Lung (tissue), 12 donors: Measurements from ENCODE around the gene TMEM231. TPM values are rescaled to one million over a fixed set of nuclear protein-coding genes. Genes with fewer than 3 reads are reported as not detected.
A peak's percentile ranks its signal among the peaks of the same experiment; 100 is the strongest.

Source experiments
- ATAC-seq: fragments of 200-7000 bp; cut with Tn5 transposase; one replicate; pipeline ENCODE4 v1.9.1; 2020; ENCODE audit warnings: moderate number of reproducible peaks; ENCODE audit not compliant: insufficient read depth, low FRiP score
- DNase-seq, 3 donors: peaks; one replicate each; pipeline ENCODE4 v3.0.0-alpha.2; 2013 to 2017
- H3K27ac ChIP-seq, 2 donors: one replicate each; pipeline ENCODE4 v1.5.1; 2013; ENCODE audit warnings: mild to moderate bottlenecking in 2 of 2, moderate library complexity in 2 of 2, control low read depth in 1 of 2, inconsistent platforms in 1 of 2, low read depth in 1 of 2, low read length in 1 of 2
- H3K27me3 ChIP-seq, 3 donors: one replicate each; pipeline ENCODE4 v1.5.1; 2013; ENCODE audit warnings: low read length in 2 of 3; ENCODE audit not compliant: control insufficient read depth in 3 of 3, insufficient read depth in 3 of 3
- H3K36me3 ChIP-seq, 4 donors: one replicate each; pipeline ENCODE4 v1.5.1; 2013; ENCODE audit warnings: low read length in 4 of 4, mild to moderate bottlenecking in 1 of 4, moderate library complexity in 1 of 4; ENCODE audit not compliant: control insufficient read depth in 4 of 4, insufficient read depth in 4 of 4
- H3K4me1 ChIP-seq, 5 donors: one replicate each; pipeline ENCODE4 v1.5.1; 2013; ENCODE audit warnings: low read length in 5 of 5, mild to moderate bottlenecking in 2 of 5, moderate library complexity in 1 of 5; ENCODE audit not compliant: control insufficient read depth in 5 of 5, insufficient read depth in 5 of 5
- H3K4me3 ChIP-seq: one replicate; pipeline ENCODE4 v1.5.1; 2013; ENCODE audit warnings: mild to moderate bottlenecking, control low read depth, moderate library complexity
- H3K9ac ChIP-seq, 2 donors: one replicate each; pipeline ENCODE4 v1.5.1; 2013; ENCODE audit warnings: low read length in 2 of 2, control low read depth in 1 of 2; ENCODE audit not compliant: insufficient read depth in 1 of 2
- H3K9me3 ChIP-seq, 4 donors: one replicate each; pipeline ENCODE4 v1.5.1; 2013; ENCODE audit warnings: low read length in 3 of 4, mild to moderate bottlenecking in 1 of 4, moderate library complexity in 1 of 4; ENCODE audit not compliant: control insufficient read depth in 4 of 4, insufficient read depth in 3 of 4
- CTCF ChIP-seq: IDR thresholded peaks from 2 replicates; pipeline ENCODE4 v1.5.1; 2012; ENCODE audit warnings: mild to moderate bottlenecking; ENCODE audit errors: control extremely low read depth, extremely low read depth
- WGBS, 2 donors: extraction: QIAGEN DNeasy Blood & Tissue Kit; methylation state at CpG; one replicate each; pipeline ENCODE4 v1.1.7; 2013; 5-methylcytosine and 5-hydroxymethylcytosine counted together
- polyA plus RNA-seq, 2 donors: library from polyadenylated mRNA; stranded (reverse); fragments of 200-250 nt; gene quantifications; one replicate each; pipeline ENCODE4 v1.2.1, GENCODE V29; 2013
- total RNA-seq, 2 donors: library from RNA; depleted of rRNA in 1 of 2; stranded (reverse); fragments of >200 nt in 1 of 2; gene quantifications; one replicate each; pipeline ENCODE4 v1.2.1, GENCODE V29; 2014 to 2021
- donor health status: control.
- donor health status: control.
- donor health status: Bipolar disorder and iron deficiency.
- donor health status: healthy.
- donor health status: DM: yes; HTN: yes; CAD: no.

Gene TMEM231
- total and polyA plus RNA-seq, 4 donors, result 9.3 to 88.5 (median 35.2) TPM

DNA sequence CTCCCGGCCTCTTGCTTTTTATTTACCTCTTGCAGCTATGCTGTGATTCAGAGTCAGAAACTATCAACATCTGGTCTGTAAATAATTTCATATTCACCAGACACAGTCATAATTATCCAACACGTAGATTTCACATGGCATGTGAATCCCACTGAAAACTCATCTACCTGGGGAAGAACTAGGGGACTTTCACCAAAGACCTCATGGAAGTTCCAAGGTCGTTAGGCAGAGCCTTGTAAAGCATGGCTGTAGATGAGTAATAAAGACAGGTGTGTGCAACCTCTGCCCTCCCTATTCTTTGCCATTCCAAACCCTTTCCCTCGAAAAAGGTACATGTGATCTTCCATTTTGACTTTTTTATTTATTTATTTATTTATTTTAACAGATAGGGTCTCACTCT lies 18.3 kb downstream of the TMEM231 start:
- ATAC-seq (no peak), DNase-seq (no peak)
- H3K9me3 ChIP-seq, result no peaks in the 10 kb centered on the region
- 91 to 97% methylated on average over 4 of the region's 4 CpGs for WGBS, 2 donors
- H3K27me3 ChIP-seq, result no peaks in the 10 kb centered on the region
- peaks cover 0 to 2% (median under 1%) of the 10 kb centered on the region in 4 donors for H3K36me3 ChIP-seq
- no peak overlapping the region for H3K9ac ChIP-seq
- H3K4me3 ChIP-seq, result no peak overlapping the region
- no peak for TF ChIP-seq CTCF
- H3K4me1 ChIP-seq, result no peaks in the 10 kb centered on the region
- no peak overlapping the region for H3K27ac ChIP-seq

DNA sequence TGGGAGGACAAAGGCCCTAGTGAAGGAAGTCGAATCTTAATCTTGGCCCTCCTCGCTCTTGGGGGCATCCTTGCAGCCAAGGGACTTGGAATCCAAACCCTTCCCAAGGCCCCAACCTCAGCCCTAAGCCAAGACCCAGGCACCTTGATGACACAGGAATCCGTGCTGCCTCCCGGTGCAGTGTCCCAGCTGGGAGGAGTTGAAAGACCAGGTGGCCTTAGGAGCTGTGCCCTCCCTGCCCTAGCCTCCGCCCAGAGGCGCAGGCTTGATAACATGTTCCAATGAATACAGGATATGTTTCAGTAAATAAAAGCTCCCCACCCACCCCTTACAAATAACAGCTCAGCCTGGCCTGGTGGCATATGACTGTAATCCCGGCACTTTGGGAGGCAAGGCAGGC lies 20.2 kb downstream of the TMEM231 start, which contains the start of gene CHST5:
TSS of gene CHST5 (minus strand) at position 208 of the 400 bp plus-strand sequence. CDS start 5,724 bp downstream, outside the sequence.
- Histone ChIP-seq H3K4me1 (no peaks in the 10 kb centered on the region), H3K36me3 (no peaks in the 10 kb centered on the region), H3K27ac (no peak within 1 kb of the TSS), H3K4me3 (no peak within 1 kb of the TSS), H3K9ac (peak within 1 kb of the TSS in 1 of 2 donors; percentile 37), H3K27me3 (no peaks in the 10 kb centered on the region), H3K9me3 (no peaks in the 10 kb centered on the region)
- ATAC-seq (no peak), DNase-seq (no peak)
- 83 to 87% methylated on average over 7 of the region's 7 CpGs for WGBS, 2 donors
- TF ChIP-seq CTCF, result no peak

DNA sequence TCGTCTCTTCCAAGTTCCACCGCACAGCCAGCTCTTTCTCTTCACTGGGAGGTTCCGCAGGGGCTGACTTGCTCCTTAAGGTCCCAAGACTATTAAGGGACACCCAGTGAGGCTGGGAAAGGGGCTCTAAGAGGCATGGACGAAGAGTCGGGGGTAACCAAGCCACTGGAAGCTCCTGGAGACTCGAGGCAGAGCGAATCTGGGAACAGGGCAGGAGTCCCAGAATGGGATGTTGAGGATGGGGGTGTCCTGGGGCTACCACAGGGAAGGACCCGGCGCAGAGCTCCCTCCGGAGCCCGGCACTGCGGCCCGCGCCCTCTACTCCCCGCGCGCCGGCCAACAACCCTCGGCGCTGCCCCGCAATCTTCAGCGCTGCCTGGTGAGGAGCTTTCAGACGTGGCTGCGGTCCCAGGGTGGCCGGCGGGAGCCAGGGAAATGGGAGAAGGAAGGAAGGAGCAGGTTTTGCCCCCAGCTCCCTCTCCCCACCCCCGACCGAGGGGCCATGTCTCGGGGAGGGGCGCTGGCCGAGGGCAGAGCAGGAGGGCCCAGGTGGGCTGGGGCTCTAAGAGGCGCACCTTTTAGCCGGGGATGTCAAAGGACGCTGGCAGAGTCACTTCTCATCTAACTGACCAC lies 20.7 kb downstream of the TMEM231 start:
- WGBS, 2 donors, result 73 to 77% methylated on average over 34 of the region's 34 CpGs
- ATAC-seq, result no peak
- no peak for TF ChIP-seq CTCF

More for the DNA sequence above, 20.7 kb downstream of the TMEM231 start:
- no peaks in the 10 kb centered on the region for H3K4me1 ChIP-seq
- H3K36me3 ChIP-seq, result no peaks in the 10 kb centered on the region
- H3K27me3 ChIP-seq, result no peaks in the 10 kb centered on the region
- H3K9me3 ChIP-seq, result no peaks in the 10 kb centered on the region
- peak overlapping the region in 1 of 2 donors; percentile 37 for H3K9ac ChIP-seq
- H3K4me3 ChIP-seq, result no peak overlapping the region
- DNase-seq, result no peak
- H3K27ac ChIP-seq, result no peak overlapping the region
